GM18508 (cell line): Measurements from ENCODE around the gene CEACAM19.
"Not testable (repeated sequence)": the region's sequence is repeated elsewhere in the genome, so short reads cannot be mapped to it uniquely, and the experiment has no call there.

ENCODE experiments used
- ATAC-seq: cut with Tn5 transposase; IDR thresholded peaks from one replicate; pipeline ENCODE4 v1.9.1; 2021; ENCODE audit warnings: moderate number of reproducible peaks; ENCODE audit not compliant: insufficient read depth, unreplicated experiment

The CEACAM19 gene, protein sequence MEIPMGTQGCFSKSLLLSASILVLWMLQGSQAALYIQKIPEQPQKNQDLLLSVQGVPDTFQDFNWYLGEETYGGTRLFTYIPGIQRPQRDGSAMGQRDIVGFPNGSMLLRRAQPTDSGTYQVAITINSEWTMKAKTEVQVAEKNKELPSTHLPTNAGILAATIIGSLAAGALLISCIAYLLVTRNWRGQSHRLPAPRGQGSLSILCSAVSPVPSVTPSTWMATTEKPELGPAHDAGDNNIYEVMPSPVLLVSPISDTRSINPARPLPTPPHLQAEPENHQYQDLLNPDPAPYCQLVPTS

GRCh38 chr19:44671400-44671799 is at the start of gene CEACAM19:
Gene CEACAM19, plus strand, starts transcription at chr19:44671482. Its CDS starts 450 bp downstream, at chr19:44671932.
- no peak for ATAC-seq

GRCh38 chr19:44623080-44623479 is 48.2 kb upstream of the CEACAM19 start:
- no peak for ATAC-seq

- ATAC-seq: no peak
Measured at GRCh38 chr19:44623626-44624025, 47.7 kb upstream of the CEACAM19 start.

- ATAC-seq: no peak
Measured at GRCh38 chr19:44624840-44625354, 46.4 kb upstream of the CEACAM19 start.

GRCh38 chr19:44625637-44626036 is 45.6 kb upstream of the CEACAM19 start:
- not testable (repeated sequence) for ATAC-seq

DNA sequence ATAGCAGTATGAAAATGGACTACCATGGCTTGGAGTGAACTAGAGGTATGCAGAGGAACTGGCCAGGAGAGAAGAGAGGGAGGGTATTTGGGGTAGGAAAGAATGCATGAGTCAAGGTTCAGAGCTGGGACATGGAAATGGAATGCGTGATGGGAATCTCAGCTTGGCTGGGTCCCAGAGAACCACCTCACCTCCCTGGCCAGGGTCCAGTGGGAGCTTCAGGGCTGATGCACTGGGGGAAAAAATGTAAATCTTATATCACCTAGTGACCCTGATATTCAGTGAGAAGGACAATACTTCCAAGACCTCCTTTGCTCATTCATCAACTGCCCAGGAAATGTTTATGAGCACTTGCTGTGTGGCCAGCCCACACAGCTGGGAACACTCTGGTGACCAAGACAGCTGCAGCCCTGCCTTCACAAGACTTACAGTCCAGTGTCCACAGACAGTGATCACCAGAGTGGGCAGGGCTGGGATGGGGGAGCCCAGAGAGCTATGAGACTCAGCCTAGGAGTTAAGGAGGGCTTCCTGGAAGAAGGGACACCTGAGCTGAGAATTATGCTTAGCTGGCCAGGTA is 45.1 kb upstream of the CEACAM19 start:
- ATAC-seq: no peak

- no peak for ATAC-seq
Measured at GRCh38 chr19:44627631-44628030, 43.7 kb upstream of the CEACAM19 start.

GRCh38 chr19:44628793-44629192 is 42.5 kb upstream of the CEACAM19 start:
- ATAC-seq: no peak

GRCh38 chr19:44631611-44632010 is 39.7 kb upstream of the CEACAM19 start:
- ATAC-seq: not testable (repeated sequence)

DNA sequence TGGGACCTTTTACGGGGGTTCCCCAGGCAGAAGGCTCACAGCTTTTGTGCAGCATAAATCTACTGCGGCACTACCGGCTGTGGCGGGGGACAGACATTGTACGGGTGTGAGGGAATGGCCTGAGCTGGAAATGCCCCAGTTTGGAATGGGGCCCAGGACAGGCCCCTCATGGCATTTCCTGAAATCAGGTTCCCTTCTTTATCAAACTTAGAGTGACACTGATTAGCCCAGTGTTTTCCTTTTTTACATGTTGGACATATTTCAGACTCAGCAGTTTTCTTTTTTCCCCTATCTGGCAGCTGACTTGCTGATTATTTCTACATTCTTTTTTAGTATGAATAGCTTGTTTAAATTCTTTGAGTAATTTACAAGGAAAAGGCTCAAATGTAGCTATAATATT is 37.2 kb upstream of the CEACAM19 start:
- ATAC-seq: not testable (repeated sequence)

DNA sequence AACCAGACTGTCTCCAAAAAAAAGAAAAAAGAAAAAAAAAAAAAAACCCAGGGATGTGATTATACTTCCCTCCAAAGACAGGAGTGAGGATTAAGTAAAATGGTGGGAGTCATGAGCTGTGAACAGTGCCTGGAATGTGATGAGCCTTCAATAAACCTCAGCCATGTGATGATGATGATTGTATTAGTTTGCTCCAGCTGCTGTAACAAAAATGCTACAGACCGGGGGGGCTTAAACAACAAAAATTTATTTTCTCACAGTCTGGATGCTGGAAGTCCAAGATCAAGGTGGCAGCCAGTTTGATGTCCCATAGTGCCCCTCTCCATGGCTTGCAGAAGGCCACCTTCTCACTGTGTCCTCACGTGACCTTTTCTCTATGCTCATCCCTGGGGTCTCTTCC is 36.5 kb upstream of the CEACAM19 start:
- no peak for ATAC-seq

GRCh38 chr19:44635581-44636438 is 35.5 kb upstream of the CEACAM19 start:
- no peak for ATAC-seq

DNA sequence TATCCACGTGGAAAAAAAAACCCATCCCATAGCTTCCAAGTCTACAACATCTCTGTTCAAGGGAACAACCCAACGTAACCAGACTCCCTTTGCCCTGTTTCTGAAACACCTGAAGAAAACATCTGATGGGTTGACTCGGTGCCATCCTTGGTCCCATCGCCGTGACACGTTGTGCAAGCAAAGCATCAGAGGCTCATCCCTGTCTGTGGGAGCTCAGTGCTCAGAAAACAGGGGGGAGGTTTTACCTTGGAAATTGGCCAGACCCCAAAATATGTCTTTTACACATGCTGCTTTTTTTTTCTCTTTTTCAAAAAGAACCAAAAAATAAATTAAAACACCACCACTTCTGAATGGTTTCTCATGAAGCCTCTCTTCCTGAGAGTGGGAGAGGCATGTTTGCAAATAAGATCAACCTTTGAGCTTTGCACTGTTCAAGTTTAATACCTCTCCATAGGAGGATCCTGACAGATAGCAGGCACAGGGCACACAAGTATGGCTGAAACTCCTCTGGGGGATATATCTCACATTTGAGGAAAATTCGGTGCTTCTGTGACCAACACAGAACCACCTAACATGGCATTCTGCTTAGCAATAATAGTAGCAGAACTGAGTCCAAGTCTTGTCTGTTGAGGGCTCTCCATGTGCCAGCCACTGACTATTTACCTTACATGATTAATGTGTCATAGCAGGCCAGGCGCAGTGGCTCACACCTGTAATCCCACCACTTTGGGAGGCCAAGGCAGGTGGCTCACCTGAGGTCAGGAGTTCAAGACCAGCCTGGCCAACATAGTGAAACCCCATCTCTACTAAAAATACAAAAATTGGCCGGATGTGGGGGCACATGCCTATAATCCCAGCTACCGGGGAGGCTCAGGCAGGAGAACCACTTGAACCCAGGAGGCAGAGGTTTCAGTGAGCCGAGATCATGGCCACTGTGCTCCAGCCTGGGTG is 34.6 kb upstream of the CEACAM19 start:
- no peak for ATAC-seq

- no peak for ATAC-seq
Measured at GRCh38 chr19:44637390-44637764, 33.9 kb upstream of the CEACAM19 start.

GRCh38 chr19:44640518-44640917 is 30.8 kb upstream of the CEACAM19 start:
- ATAC-seq: no peak

DNA sequence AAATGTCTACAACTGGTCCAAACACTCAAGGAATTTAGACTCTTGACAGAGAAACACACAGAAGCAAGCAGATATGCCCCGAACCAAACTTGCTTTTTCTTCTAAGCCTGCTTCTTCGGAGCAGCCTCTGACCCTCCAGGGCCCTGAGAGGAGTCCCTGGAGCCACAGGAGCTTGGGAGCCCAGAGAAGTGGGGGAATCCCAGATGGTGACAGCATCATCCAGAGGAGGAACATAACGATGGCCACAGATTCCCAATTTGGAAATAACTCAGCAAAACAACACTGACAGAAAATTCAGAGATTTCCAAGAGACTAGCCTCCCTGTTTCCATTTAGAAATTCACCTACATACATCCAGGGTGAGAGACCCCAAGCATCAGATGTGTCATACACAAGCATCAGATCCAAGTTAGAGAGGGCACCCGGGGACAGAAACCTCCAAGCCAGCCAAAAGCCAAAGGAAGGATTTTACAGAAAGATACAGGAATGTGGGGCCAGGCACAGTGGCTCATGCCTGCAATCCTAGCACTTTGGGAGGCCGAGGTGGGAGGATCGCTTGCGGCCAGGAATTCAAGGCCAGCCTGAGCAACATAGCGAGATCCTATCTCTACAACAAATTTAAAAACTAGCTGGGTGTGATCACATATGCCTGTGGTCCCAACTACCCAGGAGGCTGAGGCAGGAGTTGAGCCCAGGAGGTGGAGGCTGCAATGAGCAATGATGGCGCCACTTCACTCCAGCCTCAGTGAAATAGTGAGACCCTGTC is 29.6 kb upstream of the CEACAM19 start:
- ATAC-seq: no peak

GRCh38 chr19:44642377-44642776 is 28.9 kb upstream of the CEACAM19 start:
- no peak for ATAC-seq

DNA sequence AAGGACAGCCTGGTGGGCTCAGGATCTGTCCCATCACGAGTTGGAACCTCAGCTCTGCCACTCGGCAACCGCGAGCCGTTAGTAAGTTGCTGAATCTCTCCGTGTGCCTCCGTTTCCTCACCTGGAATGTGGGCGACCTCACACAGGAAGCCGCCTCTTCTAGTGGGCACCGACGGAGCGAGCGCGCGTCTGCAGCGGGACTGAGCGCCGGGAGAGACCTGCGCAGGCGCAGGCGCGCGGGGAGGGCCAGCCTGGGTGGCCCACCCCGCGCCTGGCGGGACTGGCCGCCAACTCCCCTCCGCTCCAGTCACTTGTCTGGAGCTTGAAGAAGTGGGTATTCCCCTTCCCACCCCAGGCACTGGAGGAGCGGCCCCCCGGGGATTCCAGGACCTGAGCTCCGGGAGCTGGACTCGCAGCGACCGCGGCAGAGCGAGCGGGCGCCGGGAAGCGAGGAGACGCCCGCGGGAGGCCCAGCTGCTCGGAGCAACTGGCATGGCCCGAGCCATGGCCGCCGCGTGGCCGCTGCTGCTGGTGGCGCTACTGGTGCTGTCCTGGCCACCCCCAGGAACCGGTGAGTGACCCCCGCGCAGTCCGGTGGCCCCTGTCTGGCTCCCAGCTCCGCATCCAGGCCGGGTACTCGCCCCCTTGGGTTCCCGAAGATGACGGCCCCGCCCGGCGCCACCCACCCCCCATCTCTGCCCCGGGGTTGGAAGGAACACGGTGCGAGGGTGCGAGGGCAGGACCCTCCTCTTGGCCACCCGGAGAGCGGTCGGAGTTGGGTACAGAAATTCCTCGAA is 27.5 kb upstream of the CEACAM19 start, which contains the start of gene PVR:
Gene PVR, plus strand, starts transcription at position 306 of the 797 bp plus-strand sequence. Its CDS starts 187 bp downstream, at position 493.
- ATAC-seq: no peak
